ENCODE results near the gene SMIM44. TPM values are rescaled to one million over a fixed set of nuclear protein-coding genes. Genes with fewer than 3 reads are reported as not detected.

Gene SMIM44
- total and polyA plus RNA-seq, 9 of the 15 experiments (the other 6 are each of a cell fraction or from before 2014, with no cell fraction given): not detected

DNA sequence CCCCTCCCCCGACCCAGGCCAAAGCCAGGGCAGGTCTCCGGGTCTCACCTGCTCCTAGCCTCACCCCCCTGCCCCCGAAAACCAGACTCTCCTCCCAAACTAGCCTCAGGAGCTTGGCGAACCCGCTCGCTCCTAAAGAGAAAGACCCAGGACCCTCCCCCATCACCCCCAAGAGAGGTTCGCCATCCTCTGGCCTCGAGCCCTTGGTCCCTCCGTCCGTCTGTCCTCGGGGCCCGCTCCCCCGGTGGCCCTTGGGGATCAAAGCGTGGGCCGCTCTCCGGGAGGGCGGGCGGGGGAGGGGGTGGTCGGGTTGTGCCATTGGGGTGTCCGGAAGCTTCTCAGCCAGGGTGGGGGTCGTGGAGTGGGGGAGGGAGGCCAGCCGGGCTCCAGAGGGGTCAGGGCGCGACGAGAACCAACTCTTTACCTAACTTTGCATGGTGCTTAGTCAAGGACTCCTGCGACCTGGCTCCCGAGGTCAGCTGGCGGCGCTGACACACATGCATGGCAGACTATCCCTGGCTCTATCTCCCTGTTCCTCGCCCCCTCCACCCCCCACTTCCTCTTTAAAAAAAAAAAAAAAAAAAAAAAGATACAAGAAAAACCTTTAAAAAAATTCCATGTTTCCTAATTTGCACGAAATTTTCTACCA lies 18.5 kb downstream of the SMIM44 start:
- no peak overlapping the region for H3K27ac ChIP-seq (ENCODE audit: extremely low read depth, low read depth, low read length)
- DNase-seq (ENCODE audit: extremely low read depth in 1 of 4, low spot score in 3 of 4) (peak in 2 of 4 experiments; percentile 34 to 37), FAIRE-seq (no peak), ATAC-seq (peak; percentile 31; the same call in 1 of the 3 replicates)
- no peak overlapping the region for H2AFZ ChIP-seq (ENCODE audit: low read depth, low read length)
- ChIA-PET CTCF (ENCODE audit: low intra/inter-chr PET ratio) (no interaction called here), POLR2A (interaction anchor here (0.6 kb wide), 1 partner anchor 274 kb away, joined by 3 read pairs; no protein-coding TSS in a partner anchor)
- H3K27me3 ChIP-seq (ENCODE audit: control insufficient read depth in 2 of 2, insufficient read depth in 2 of 2, low read length in 2 of 2): no peaks in the 10 kb centered on the region
- H3K79me2 ChIP-seq (ENCODE audit: control insufficient read depth, insufficient read depth, low read length): no peaks in the 10 kb centered on the region
- peaks cover 0 to 32% of the 10 kb centered on the region in 2 experiments; a peak in 2 of 5 replicates for H3K4me1 ChIP-seq (replicated peaks in 1 of 2; ENCODE audit: control insufficient read depth in 2 of 2, insufficient read depth in 2 of 2, low read length in 2 of 2)
- BruUV-seq (replicated peaks): no TSS peak
- H3K9me1 ChIP-seq (ENCODE audit: control insufficient read depth, insufficient read depth, low read length): no peaks in the 10 kb centered on the region
- no peak overlapping the region; a peak in 1 of 4 replicates for H3K9ac ChIP-seq (ENCODE audit: insufficient read depth in 1 of 2, low read depth in 2 of 2, low read length in 2 of 2)
- no peak overlapping the region for H3K4me2 ChIP-seq (ENCODE audit: insufficient read depth, low read length)
- WGBS (ENCODE audit: insufficient coverage, low coverage, missing lambda C conversion rate): 75% methylated on average over 11 of the region's 31 CpGs
- peaks cover 7% of the 10 kb centered on the region for H3K9me3 ChIP-seq (replicated peaks; ENCODE audit: control insufficient read depth, insufficient read depth, low read depth, low read length)
- intact Hi-C loops (cut with micrococcal nuclease): no loop called here
- H4K20me1 ChIP-seq (replicated peaks; ENCODE audit: control insufficient read depth, insufficient read depth, low read length): no peaks in the 10 kb centered on the region
- H3K4me3 ChIP-seq: no peak overlapping the region
- H3K36me3 ChIP-seq (ENCODE audit: control insufficient read depth, insufficient read depth, low read length): peaks cover 34% of the 10 kb centered on the region; the same call in 2 of the 3 replicates
- in situ Hi-C loops (cut with MboI): no loop called here
- TF ChIP-seq SMARCE1 (IDR thresholded peaks at IDR 0.05) (no peak), CLOCK (CRISPR knock-in tag; IDR thresholded peaks at IDR 0.05; ENCODE audit: borderline replicate concordance) (no peak), ZNF384 (IDR thresholded peaks at IDR 0.05; ENCODE audit: low read depth, low read length) (peak; percentile 76), FIP1L1 (IDR thresholded peaks at IDR 0.05; ENCODE audit: low read depth, low read length, poor library complexity, severe bottlenecking) (no peak), ZBTB8A (IDR thresholded peaks at IDR 0.05; ENCODE audit: partially characterized antibody) (no peak), ZNF561 (CRISPR knock-in tag; conservative IDR thresholded peaks at IDR 0.05) (no peak), HDAC8 (tag; IDR thresholded peaks at IDR 0.05) (no peak), SIRT6 (IDR thresholded peaks at IDR 0.05; ENCODE audit: low read depth, low read length) (no peak), ZNF408 (CRISPR knock-in tag; IDR thresholded peaks at IDR 0.05; ENCODE audit: low read depth) (no peak), SPI1 (IDR thresholded peaks at IDR 0.05; ENCODE audit: borderline replicate concordance, low read depth, low read length) (peak; percentile 72)
- TF ChIP-seq, protein P1, sequence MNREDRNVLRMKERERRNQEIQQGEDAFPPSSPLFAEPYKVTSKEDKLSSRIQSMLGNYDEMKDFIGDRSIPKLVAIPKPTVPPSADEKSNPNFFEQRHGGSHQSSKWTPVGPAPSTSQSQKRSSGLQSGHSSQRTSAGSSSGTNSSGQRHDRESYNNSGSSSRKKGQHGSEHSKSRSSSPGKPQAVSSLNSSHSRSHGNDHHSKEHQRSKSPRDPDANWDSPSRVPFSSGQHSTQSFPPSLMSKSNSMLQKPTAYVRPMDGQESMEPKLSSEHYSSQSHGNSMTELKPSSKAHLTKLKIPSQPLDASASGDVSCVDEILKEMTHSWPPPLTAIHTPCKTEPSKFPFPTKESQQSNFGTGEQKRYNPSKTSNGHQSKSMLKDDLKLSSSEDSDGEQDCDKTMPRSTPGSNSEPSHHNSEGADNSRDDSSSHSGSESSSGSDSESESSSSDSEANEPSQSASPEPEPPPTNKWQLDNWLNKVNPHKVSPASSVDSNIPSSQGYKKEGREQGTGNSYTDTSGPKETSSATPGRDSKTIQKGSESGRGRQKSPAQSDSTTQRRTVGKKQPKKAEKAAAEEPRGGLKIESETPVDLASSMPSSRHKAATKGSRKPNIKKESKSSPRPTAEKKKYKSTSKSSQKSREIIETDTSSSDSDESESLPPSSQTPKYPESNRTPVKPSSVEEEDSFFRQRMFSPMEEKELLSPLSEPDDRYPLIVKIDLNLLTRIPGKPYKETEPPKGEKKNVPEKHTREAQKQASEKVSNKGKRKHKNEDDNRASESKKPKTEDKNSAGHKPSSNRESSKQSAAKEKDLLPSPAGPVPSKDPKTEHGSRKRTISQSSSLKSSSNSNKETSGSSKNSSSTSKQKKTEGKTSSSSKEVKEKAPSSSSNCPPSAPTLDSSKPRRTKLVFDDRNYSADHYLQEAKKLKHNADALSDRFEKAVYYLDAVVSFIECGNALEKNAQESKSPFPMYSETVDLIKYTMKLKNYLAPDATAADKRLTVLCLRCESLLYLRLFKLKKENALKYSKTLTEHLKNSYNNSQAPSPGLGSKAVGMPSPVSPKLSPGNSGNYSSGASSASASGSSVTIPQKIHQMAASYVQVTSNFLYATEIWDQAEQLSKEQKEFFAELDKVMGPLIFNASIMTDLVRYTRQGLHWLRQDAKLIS (CRISPR knock-in tag; IDR thresholded peaks at IDR 0.05): no peak
- TF ChIP-seq, protein P2, sequence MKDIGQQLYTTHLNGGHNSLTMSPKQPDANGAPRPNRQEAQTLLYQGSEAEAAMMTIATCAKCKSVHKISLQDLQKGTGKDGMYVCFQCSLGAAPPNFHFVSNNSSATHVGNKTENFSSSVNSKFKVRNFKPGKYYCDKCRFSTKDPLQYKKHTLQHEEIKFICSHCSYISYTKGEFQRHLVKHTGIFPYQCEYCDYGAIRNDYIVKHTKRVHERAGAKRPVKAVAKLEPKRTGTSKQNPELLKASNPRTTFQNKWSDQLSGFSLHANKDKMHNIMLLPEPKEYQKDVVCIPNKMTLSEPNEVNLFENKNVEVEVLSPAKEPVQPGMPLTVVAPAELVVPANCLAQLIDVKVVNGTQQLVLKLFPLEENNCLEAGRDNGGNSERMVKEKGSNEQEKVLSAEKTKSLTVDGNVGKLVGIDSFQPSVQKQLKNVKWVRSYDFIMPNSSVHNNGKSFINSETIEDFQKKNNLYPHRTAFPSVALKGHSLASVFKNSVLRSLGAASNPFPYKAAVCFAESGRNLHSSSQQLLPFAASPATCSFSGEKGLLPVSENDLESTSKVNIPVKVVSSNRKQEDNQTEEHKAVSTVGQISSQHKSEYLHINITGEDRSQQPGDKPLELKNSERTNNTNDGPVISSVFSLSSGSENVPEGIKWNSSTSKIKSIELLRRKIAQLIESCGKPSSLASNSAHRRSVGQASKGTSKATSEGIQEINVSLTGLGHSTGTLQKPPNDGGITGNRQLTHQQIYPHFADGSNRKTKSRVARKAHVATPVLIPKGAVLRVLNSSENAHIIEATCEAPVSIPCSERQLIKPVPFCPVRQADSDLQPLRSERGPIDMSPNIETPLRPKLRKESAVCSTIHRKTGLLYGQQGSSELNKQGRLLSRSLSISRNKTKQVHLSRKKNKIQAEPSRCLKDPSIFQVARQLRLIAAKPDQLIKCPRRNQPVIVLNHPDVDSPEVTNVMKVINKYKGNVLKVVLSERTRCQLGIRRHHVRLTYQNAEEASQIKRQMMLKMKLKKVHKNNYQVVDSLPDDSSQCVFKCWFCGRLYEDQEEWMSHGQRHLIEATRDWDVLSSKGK (CRISPR knock-in tag; IDR thresholded peaks at IDR 0.05): no peak

Data from K562 (cell line).